AG08395 (cell line): ENCODE data around the gene RPS23.
"Not testable (repeated sequence)": the region's sequence is repeated elsewhere in the genome, so short reads cannot be mapped to it uniquely, and the experiment has no call there.

Source experiments
- DNase-seq: peaks from one replicate; pipeline ENCODE4 v3.0.0; 2012; ENCODE audit warnings: mixed read lengths, low spot score

The RPS23 gene

GRCh38 chr5:82290005-82290404 is 11.9 kb upstream of the RPS23 start:
- no peak for DNase-seq

- DNase-seq = no peak
Measured at GRCh38 chr5:82287625-82288024, 9.5 kb upstream of the RPS23 start.

- DNase-seq = no peak
Measured at GRCh38 chr5:82285206-82285605, 7.1 kb upstream of the RPS23 start.

- DNase-seq = no peak
Measured at GRCh38 chr5:82283893-82284292, 5.7 kb upstream of the RPS23 start.

GRCh38 chr5:82278711-82279370 is 687 bp upstream of the RPS23 start:
- DNase-seq = no peak

GRCh38 chr5:82277613-82277986 is 554 bp downstream of the RPS23 start:
- DNase-seq = no peak

GRCh38 chr5:82276800-82277612 is 1.1 kb downstream of the RPS23 start:
- no peak for DNase-seq

GRCh38 chr5:82275216-82275664 is 2.9 kb downstream of the RPS23 start:
- DNase-seq = no peak

GRCh38 chr5:82274343-82275211 is 3.6 kb downstream of the RPS23 start:
- DNase-seq = no peak

GRCh38 chr5:82273426-82273825 is 4.7 kb downstream of the RPS23 start:
- not testable (repeated sequence) for DNase-seq

- DNase-seq = not testable (repeated sequence)
Measured at GRCh38 chr5:82272571-82273356, 5.4 kb downstream of the RPS23 start.

GRCh38 chr5:82269363-82269762 is 8.8 kb downstream of the RPS23 start:
- DNase-seq = not testable (repeated sequence)

- not testable (repeated sequence) for DNase-seq
Measured at GRCh38 chr5:82267297-82267933, 10.7 kb downstream of the RPS23 start.

- peak; percentile 4 for DNase-seq
Measured at GRCh38 chr5:82265047-82265446, 13.1 kb downstream of the RPS23 start.

- peak; percentile 45 for DNase-seq
Measured at GRCh38 chr5:82259172-82259800, 18.9 kb downstream of the RPS23 start.

- no peak for DNase-seq
Measured at GRCh38 chr5:82257729-82258128, 20.4 kb downstream of the RPS23 start.

- DNase-seq = no peak
Measured at GRCh38 chr5:82257247-82257646, 20.9 kb downstream of the RPS23 start.

- DNase-seq = no peak
Measured at GRCh38 chr5:82255844-82256243, 22.3 kb downstream of the RPS23 start.

- DNase-seq = no peak
Measured at GRCh38 chr5:82252744-82253143, 25.4 kb downstream of the RPS23 start.

GRCh38 chr5:82246960-82247574 is 31.1 kb downstream of the RPS23 start:
- DNase-seq = no peak
